HCT116 (cell line): ENCODE measurements around the gene ZNF665.

ENCODE experiments used
- ATF3 ChIP-seq: IDR thresholded peaks from 2 replicates; pipeline ENCODE4 v1.6.1; 2012
- CEBPB ChIP-seq: IDR thresholded peaks from 2 replicates; pipeline ENCODE4 v1.6.1; 2012; ENCODE audit warnings: low read depth
- EZH2 ChIP-seq: fragments of 200-600 bp; sonication (generic); IDR thresholded peaks from 2 replicates; pipeline ENCODE4 v1.6.1; 2017; ENCODE audit warnings: antibody characterized with exemption, mixed run types
- FOSL1 ChIP-seq: IDR thresholded peaks from 2 replicates; pipeline ENCODE4 v1.6.1; 2012; ENCODE audit warnings: low read depth
- JUND ChIP-seq: IDR thresholded peaks from 2 replicates; pipeline ENCODE4 v1.6.1; 2012
- POLR2A ChIP-seq: IDR thresholded peaks from 2 replicates; pipeline ENCODE4 v1.7.0; 2011; ENCODE audit warnings: borderline replicate concordance; ENCODE audit not compliant: insufficient read depth, insufficient read length; ENCODE audit errors: extremely low read depth
- POLR2AphosphoS5 ChIP-seq: IDR thresholded peaks from 2 replicates; pipeline ENCODE4 v1.6.1; 2011; ENCODE audit warnings: mild to moderate bottlenecking, low read depth, low read length, moderate library complexity
- RAD21 ChIP-seq: IDR thresholded peaks from 2 replicates; pipeline ENCODE4 v1.6.1; 2012; ENCODE audit warnings: low read depth, mild to moderate bottlenecking
- REST ChIP-seq: IDR thresholded peaks from 2 replicates; pipeline ENCODE4 v1.6.1; 2012; ENCODE audit warnings: low read depth
- SRF ChIP-seq: IDR thresholded peaks from 2 replicates; pipeline ENCODE4 v1.6.1; 2012; ENCODE audit warnings: low read depth
- YY1 ChIP-seq: IDR thresholded peaks from 2 replicates; pipeline ENCODE4 v1.6.1; 2011; ENCODE audit warnings: low read length, low read depth, moderate library complexity, mild to moderate bottlenecking; ENCODE audit not compliant: insufficient replicate concordance; ENCODE audit errors: extremely low read depth
- ZNF274 ChIP-seq: fragments of 200-500 bp; sonication (Bioruptor generic); IDR thresholded peaks from 2 replicates; pipeline ENCODE4 v1.6.1; 2014; ENCODE audit warnings: mild to moderate bottlenecking, low read depth, low read length, inconsistent platforms
- TF ChIP-seq, protein P1 (sequence below): IDR thresholded peaks from 2 replicates; pipeline ENCODE4 v1.6.1; 2012
- TF ChIP-seq, protein P2 (sequence below), 3 experiments: fragments of 200-600 bp in 1 of 3; sonication (generic) in 1 of 3; IDR thresholded peaks in 2 of 3; conservative IDR thresholded peaks in 1 of 3; 2 replicates each; pipeline ENCODE4 v1.5.1; 2012 to 2017; ENCODE audit warnings: low read depth in 2 of 3, low read length in 2 of 3, antibody characterized with exemption in 1 of 3, borderline replicate concordance in 1 of 3, control low read depth in 1 of 3, mild to moderate bottlenecking in 1 of 3, mixed read lengths in 1 of 3, mixed run types in 1 of 3, moderate library complexity in 1 of 3; ENCODE audit not compliant: insufficient read depth in 1 of 3

- TF ChIP-seq, protein P1, sequence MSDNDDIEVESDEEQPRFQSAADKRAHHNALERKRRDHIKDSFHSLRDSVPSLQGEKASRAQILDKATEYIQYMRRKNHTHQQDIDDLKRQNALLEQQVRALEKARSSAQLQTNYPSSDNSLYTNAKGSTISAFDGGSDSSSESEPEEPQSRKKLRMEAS, result no peak
- TF ChIP-seq, protein P2, sequence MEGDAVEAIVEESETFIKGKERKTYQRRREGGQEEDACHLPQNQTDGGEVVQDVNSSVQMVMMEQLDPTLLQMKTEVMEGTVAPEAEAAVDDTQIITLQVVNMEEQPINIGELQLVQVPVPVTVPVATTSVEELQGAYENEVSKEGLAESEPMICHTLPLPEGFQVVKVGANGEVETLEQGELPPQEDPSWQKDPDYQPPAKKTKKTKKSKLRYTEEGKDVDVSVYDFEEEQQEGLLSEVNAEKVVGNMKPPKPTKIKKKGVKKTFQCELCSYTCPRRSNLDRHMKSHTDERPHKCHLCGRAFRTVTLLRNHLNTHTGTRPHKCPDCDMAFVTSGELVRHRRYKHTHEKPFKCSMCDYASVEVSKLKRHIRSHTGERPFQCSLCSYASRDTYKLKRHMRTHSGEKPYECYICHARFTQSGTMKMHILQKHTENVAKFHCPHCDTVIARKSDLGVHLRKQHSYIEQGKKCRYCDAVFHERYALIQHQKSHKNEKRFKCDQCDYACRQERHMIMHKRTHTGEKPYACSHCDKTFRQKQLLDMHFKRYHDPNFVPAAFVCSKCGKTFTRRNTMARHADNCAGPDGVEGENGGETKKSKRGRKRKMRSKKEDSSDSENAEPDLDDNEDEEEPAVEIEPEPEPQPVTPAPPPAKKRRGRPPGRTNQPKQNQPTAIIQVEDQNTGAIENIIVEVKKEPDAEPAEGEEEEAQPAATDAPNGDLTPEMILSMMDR (IDR thresholded peaks at IDR 0.05 in 2 of 3, conservative IDR thresholded peaks at IDR 0.05 in 1 of 3; ENCODE audit: borderline replicate concordance in 1 of 3, insufficient read depth in 1 of 3, low read depth in 2 of 3, low read length in 2 of 3), result no peak
- TF ChIP-seq ATF3 (no peak), ZNF274 (no peak), EZH2 (no peak), POLR2A (no peak), JUND (no peak), YY1 (no peak), FOSL1 (no peak), SRF (no peak), POLR2AphosphoS5 (no peak), CEBPB (no peak), REST (no peak), RAD21 (no peak)
Measured at GRCh38 chr19:53224606-53225005, 31.4 kb upstream of the ZNF665 start.
